Islet precursor cell (in vitro differentiated cells): ENCODE data around the gene GK.
"Not testable (repeated sequence)": the region's sequence is repeated elsewhere in the genome, so short reads cannot be mapped to it uniquely, and the experiment has no call there.

Experiments
- DNase-seq: peaks from one replicate; pipeline ENCODE4 v3.0.0-alpha.2; 2018

GK gene

DNA sequence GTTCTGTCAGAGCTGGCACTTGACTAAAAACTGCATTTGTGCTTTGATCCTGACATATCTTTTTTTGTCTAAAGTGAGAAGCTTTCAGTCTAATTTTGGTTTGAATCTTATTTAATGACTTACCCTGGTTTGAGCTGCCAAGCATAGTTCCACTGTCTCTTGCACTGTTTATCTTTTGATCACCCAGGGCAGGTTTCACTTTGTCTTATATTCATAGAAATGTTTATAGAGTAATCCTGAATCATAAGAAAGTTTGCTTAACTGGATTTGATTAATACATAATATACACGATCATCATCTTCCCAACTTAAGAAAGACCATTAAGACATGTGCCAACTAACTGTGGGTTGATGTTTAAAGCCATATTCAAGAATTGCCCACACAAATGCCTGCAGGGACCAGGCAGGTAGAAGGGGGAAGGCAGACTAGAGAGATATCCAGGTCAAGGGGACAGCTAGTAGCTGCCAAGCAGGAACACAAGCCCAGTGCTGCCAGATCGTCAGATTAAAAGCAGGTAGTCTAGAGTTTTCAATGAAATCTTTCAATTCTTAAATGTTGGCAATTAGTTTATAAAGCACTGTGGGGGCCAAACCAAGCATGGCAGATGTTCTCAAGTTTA is 1.9 kb downstream of the GK start:
- no peak for DNase-seq

DNA sequence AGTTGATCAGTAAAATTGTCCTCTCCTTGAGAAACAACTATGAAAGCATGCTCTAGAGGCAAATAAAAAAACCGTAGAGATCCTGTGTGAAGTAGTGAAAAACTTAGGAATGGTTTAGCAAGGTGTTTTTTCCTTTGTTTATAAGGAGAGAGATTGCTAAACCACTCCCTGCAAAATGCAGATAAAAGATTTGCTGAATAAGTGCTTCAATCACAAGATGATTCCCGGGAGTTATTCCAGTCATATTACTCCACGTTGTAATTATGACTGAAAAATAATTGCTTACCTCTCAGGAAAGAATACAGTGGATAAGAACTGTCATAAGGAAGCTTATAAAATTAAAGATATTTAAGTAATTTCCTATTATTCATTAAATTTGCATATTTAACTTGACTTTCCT is 2.8 kb downstream of the GK start:
- no peak for DNase-seq

DNA sequence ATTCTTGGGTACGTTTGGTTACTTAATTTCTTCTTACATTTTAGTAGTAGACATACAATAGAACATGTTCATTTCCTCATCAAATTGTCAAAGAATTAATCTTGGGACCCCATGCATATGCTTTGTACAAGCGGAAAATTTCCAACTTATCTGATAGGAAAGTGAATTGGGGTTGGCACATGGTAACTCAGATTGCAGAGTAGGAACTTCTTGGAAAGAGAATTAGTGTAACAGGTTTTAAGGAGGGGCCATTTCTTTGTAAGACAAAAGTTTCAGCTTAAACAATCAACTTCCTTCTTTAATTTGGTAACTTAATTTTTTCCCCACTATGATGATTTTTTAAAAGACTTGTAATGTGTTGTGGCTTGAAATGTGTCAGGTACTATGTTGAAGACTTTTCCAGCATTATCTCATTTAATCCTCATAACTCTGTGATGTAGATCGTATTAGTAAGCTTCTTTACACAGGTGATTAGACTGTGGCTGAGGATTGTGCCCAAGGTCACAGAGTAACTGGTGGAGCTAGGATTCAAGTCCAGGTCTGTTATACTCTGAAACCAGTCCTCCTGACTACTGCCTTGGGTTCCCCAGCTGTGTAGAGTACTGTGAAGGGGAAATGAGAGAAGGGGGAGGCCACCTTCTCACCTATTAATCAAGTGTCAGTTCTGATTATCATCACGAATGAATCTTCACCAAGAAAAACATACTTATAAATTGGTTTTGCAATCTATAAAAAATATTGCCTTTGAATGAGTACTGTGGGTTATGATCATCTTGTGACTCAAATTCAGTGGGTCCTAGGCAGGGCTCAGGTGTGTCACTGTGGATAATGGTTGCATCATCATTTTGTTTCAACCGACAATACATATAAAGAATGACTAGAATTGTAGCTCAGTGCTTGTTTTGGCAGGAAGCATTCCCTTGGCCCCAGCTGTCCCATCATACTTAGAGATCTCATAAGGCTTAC is 4.3 kb downstream of the GK start:
- no peak for DNase-seq

DNA sequence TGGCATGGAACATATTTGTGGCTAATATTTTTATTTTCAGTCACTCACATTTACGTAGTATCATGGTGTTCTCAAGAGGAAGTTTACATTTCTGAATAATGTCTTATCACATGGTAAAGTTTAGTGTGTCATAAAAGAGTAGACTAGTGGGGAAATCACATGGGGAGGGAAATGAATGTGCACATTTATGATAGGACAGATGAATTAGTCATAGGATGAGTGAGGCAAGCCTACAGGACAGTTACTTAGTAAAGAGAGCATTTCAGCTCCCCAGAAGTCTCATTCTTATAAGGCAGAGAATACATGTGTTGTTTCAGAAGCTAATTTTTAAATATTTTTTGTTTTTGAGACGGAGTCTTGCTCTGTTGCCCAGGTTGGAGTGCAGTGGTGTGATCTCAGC is 6.2 kb downstream of the GK start:
- DNase-seq: no peak

DNA sequence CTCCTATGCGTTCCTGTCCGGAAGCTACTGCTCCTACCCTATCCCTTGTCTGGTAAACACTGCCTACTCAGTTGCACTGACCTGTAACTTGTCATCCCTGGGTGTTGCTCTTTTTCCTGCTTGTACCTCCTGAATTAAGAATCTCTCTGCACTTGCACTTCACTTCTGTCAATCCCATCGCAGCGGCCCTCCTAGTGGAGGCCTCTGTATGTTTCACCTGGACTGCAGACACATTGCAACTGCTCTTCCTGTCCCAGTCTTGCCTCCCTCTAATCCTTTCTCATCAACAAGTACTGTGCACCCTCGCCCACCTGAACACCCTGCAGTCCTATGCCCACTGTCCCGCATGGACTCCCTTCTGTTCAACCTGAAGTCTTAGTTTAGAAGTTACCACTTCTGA is 8.0 kb downstream of the GK start:
- DNase-seq: no peak

DNA sequence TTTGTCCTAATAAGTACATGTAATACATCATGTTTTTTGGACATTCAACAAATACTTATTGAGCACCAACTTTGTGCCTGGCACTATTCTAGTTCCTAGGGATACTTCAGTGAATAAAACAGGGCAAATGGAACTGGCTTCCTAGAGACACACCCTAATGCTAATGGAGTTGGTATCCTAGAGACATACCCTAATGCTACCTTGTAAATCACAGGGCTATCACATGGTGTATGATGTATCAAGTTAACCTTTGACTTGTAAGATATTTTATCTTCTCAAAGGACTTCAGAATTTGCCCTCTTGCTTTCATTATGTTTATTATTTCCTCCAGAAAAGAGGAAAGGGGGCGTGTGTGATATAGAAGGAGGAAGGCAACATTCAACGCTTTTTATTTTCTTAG is 10.1 kb downstream of the GK start:
- no peak for DNase-seq

DNA sequence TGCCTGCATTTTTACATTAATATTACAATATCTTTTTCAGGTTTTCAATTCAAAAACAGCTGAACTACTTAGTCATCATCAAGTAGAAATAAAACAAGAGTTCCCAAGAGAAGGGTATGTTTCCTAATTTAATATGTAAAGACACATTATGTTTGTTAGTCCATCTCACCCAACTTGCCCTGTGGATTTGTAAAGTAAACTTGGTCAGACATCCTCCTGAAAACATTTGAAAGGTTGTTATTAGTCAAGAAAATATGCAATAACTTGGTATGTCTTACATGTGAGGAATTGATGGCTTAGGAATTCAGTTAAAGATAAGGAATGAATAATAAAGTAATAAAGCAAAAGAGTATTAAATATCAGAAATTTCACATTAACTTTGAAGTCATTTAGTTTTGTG is 12.2 kb downstream of the GK start:
- DNase-seq: no peak

DNA sequence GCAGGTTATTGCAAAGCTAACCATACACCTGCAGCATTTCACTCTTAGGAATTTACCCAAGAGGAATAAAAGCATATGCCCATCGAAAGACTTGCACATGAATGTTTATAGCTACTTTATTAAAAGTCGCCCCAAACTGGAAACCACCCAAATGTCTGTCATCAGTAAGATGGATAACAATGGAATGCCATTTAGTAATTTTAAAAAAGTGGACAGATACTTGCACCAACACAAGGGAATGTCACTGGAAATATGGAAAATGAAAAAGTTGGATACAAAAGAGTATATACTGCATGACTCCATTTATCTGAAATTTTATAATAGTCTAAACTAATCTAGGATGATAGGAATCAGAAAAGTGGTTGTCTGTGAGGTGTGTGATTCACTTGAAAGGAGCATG is 12.9 kb downstream of the GK start:
- DNase-seq: no peak

DNA sequence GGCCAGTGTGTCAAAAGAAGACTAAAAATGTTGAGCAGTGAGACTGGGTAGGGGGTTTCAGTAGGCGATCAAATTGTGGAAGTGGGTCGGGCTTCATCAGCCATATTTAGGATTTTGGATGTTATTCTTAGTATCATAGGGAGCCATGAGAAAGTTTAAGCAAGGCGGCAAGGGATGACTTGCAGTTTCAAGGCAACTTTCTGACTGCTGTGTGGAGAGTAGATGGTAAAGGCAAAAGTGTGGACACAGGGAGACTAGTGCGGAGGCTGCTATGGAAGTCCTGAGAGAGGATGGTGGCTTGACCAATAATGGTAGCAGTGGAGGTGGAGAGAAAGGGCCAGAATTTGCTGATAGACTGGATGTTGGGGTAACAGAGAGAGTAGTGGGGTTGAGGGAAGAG is 15.4 kb downstream of the GK start:
- no peak for DNase-seq

DNA sequence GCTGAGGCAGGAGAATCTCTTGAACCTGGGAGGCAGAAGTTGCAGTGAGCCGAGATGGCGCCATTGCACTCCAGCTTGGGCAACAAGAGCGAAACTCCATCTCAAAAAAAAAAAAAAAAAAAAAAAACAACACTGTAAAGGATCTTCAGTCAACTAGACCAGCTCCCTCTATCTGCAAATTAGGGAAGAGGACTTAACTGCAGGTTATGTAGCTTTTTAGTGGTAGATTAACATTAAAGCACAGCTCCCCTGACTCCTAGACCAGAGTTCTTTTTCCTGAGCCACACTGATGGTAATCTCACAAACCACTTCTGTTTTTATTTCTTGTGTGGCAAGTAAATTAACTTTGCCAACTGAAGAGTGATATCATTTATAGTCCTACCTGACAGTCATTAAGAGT is 18.0 kb downstream of the GK start:
- not testable (repeated sequence) for DNase-seq

DNA sequence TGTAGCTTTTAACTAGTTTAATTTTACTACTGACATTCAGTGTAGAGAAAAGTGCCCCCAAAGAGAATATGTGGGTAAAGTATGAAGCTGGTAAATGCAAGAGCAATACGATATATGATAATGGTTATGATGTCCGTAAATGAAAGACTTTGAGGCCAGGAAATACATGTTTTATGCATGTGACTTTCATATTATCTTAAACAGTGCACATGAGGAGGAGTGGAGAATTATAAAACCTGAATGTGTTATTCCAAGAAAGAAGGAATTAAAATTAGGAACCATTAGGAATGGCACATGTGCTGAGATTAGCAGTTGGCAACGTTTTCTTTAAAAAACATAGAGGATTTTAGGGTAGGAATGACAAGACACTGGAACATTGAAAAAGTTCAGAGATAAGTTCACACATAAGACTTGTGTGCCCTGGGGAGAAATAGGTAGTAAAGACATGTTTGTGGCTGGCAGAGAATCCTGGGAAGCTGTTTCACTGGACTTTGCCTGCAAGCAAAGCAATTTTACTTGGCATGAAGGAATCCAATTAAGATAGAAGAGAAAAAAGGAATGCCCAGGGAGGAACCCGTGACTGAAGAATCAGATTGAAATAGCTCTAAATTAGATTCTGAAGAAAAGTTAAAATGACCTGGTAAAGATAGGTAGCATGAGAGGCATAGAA is 20.0 kb downstream of the GK start:
- DNase-seq: no peak

DNA sequence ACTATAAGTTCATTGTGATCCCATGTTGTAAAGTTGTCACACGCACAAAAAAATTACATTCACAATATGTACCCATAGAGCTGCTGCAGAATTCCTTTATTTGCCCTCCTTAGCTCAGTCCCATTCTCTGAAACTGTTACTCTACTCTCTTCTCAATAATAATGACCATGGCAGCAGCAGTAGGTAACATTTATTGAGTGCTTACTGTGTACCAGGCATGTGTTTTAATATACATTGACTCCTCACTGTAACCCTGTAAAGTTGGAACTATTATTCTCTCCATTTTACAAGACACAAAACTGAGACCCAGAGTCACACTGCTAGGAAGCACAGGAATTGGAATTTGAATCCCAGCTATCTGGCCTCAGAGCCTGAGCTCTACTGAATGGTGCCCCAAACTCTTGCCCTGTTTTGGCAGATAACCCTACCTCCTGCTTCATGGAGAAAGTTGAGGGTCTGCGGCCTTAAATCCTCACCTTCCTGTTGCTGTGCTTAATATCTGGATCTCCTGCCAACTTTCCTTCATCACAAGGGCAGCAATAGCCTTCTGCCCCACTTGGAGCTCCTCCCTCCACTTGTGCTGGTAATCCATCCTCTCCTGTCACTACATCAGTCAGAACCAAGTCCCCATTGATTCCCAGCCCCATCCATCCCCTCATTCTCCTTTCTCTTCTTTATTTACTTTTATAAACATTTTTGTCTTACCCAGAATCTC is 20.8 kb downstream of the GK start:
- DNase-seq: no peak

DNA sequence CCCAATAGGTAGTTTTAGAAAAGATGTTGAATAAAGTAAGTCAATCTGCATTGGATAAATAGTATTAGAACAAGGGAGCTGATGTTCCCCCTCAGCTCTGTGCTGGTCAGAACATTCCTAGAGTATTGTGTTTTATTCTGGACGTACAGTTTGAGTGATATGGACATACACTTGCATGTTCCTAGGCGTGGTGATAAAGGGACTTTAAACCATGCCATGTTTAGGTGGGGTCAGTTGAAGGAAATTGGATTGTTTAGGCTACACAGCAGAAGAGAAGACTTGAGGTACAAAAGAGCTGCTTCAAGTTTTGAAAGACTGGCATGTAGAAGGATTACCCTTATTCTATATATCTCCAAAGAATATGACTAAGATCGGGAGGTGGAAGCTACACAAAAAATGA is 21.6 kb downstream of the GK start:
- DNase-seq: no peak

DNA sequence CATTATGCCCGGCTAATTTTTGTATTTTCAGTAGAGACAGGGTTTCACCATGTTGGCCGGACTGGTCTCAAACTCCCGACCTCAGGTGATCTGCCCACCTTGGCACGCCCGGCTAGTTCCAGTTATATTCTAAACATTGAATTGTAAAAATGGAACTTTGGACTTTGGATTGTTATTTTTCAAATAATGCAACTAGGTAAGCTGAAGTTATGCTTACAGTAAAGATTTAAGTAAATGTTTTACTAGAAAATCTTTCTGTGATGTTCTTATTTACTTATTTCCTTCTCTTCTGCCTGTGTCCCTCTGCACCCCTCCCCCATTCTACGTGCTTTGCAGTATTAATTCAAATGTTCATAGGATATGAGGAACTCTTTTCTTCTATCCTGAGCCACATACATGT is 26.1 kb downstream of the GK start:
- no peak for DNase-seq

DNA sequence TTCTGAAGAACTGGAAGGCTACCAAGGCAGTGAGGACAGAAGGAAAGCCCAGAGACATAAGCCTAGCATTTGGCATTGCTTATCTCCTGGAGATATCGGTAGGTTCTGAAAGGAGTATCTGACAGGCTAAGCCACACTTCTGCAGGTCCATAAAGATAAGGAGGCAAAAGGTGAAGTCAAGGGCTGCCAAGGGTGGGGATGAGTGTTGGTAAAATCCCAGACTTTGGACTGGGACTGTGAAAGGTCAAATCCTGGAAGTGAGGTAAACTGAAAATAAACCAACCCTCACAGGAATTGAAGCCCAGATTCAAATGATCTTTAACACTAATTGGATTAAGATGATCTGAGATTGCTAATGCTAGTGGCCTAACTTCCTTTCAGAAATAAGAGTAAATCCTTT is 27.4 kb downstream of the GK start:
- no peak for DNase-seq

DNA sequence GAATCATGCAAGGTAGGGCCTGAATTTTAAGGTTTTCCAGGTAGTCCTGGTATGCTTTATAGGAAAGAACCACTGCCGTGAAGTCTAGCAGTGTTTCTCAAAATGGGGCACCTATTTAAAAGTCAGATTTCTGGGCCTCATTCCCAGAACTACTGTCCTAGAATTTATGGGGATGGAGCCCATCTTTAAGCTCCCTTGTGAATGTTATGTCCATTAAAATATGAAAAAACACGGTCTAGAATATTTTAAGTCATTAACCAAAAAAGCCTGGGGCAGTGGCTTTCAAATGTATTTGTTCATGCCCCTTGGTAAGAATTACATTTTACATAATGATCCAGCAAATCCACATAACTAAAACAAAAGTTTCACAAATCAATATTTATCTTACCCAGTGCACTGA is 35.4 kb downstream of the GK start:
- DNase-seq: no peak

DNA sequence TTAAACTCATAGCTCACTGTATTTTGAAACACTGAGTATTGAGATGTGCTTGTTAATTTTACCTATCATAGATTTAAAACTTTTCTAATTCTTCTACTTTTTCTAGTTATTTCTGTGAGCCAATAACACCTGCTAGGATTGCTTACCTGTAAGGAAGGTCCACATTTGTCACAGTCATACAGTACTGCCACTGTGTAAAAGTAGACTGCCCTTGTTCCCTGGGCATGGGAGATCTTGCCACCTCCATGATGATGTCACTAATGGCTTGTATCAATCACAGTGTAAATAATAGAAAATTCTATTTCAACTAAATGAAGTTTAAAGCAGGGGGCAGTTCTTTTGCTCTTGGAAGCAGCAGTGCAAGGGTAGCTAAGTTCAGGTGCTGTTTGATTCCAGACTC is 35.9 kb downstream of the GK start:
- no peak for DNase-seq

DNA sequence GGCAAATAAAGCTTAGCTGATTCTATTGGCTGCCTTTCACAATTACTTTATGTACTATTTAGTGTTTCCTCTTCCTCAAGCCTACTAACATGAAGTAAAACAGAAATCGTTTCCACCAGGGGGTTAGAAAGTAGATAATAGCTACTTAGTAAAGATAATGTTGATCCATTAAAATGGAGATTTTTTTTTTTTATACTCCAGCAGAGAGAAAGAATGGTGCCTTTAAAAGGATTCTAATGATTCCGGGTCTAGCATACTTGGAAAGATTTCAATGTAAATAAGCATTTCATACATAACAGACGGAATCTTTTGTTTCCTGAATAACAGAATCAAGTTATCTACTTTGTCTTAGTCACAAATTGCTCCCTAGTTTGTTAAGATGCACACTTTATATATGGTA is 37.1 kb downstream of the GK start:
- no peak for DNase-seq

DNA sequence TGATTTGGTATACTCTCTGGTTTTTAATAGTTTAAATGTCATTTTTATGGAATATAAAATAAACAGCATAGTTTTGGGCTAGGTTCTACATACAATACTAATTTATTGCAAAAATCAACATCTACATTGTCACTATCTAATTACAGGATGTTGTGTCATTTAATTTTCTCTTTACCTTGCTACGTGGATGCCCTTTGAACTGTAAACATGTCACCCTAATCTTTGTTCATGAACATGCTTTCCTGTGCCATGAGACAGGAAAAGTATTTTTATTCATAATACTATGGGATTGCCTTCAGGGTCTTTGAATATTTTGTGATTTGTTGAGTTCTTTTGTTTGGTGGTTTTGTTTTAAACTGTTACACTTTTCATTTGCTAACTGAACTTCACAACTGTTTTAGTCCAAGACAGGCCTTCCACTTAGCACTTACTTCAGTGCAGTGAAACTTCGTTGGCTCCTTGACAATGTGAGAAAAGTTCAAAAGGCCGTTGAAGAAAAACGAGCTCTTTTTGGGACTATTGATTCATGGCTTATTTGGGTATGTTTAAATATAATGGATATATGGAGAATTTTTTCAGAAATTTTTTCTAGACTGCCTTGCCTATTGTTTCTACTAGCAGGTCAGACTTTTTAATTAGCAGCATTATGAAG is 40.9 kb downstream of the GK start:
- no peak for DNase-seq

DNA sequence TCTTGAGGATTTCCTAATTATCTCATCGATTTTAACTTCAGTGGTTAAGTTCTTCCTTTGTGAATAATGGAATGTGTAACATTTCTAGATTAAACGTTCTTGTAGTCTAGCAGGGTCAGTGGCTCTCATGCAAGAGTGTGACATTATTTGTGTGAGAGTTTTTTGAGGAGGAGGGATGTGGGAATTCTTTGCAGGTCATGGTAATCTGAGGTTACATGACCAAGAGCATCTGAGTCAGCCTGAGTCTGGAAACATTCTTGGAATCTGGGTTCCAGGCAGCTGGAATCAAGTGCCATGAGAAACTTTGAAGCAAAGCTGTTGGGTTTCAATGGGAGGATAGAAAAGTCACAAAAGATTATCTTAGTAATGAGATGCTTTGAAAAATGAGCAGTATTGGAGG is 49.5 kb downstream of the GK start:
- DNase-seq: no peak

DNA sequence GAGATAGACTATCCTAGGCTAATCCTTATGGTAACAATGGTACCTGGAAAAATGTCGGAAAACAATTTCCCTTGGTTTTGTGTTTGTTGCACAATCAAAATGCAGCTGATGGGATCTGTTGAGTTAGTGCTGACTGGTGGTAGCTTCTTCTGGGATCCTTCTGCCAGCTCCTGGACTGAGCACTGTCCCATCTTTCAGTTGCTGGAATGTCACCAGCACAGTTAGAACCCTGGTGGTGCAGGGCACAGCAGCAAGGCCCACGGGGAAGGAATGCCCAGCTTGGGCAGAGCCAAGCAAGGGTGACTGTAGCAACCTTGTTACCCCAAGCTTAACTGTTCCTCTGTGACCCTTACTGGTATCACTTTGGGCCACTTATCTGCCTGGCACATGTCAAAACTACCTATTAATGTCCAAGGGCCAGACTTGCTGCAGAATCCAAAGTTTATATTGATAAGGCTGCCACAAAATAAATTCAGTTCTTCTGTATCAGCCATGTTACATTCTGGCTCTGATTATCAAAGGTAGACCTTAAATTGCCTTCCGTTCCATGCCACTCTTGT is 53.1 kb downstream of the GK start:
- no peak for DNase-seq

DNA sequence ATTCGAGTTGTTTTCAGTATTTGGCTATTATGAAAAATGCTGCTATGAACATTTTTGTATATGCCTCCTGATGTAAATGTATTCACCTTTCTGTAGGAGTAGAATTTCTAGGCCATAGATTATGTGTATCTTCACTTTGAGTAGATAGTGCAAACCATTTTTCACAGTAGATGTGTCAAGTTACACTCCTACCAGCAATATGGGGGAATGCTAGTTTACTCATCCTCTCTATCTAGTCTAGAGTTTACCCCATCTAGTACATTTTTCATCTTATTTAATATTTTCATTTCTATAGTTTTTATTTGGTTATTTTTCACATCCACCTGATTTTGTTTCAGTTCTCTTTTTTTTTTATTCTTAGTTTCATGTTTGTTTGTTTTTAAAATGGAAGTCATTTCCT is 59.0 kb downstream of the GK start:
- DNase-seq: no peak
